ENCODE data around the gene DMRT2. TPM values are rescaled to one million over a fixed set of nuclear protein-coding genes. Genes with fewer than 3 reads are reported as not detected.

The DMRT2 gene
- total RNA-seq, 1 donor from 2014 or later: 0.46 TPM

DNA sequence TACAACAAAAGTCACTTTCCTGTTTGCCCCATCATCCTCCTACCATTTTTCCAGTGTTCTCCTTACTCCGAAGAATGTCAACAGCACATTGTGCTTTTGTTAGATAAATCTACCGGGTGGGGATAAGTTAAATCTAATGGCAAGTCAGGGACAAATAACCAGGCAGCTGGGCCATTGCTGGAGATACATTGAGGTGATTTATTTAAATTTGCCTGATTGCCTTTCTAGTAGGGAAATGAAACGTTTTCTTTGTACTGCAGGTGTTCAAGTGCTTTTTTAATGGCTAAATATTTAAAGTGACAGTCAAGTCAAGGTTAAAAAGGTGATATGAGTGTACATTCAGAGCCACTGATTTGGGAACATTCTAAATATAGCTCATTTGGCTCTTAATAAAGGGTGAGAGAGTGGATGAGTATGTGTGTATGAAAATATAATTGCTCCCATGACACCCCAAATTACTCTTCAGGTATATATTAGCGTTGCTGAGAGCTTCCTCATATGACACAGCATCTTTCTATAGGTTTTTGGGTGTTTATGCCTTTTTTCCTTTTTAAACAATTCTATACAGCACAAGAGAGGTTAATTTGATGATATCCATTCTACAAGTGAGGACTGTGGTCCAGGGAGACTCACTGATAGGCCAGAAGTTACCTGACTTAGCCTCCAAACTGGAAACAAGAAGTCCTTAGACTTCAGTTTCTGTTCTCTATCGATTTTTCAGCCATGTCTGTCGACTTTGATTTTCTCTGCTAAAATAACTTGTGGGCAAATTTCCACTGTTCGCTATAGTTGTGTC is 51.9 kb downstream of the DMRT2 start:
- intact Hi-C loops (cut with DNase I): no loop called here
- H3K4me3 ChIP-seq: no peak overlapping the region

DNA sequence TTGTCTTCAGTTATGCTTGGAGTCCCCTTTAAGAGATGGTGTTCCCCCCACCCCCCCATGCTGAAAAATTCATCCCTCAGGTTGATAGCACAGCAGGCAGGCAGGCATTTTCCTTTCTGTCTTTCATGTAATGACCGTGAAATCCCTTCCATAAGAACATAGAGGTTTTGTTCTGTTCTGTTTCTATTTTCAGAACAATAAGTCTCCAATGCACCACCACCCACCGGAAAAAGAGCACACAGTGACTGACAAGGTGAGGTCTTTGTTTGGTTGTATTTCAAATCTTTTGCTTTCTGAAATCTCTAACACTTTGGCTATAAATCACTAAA is 52.4 kb downstream of the DMRT2 start:
- H3K9me3 ChIP-seq: no peaks in the 10 kb centered on the region
- intact Hi-C loops (cut with DNase I): no loop called here
- TF ChIP-seq, protein P1, sequence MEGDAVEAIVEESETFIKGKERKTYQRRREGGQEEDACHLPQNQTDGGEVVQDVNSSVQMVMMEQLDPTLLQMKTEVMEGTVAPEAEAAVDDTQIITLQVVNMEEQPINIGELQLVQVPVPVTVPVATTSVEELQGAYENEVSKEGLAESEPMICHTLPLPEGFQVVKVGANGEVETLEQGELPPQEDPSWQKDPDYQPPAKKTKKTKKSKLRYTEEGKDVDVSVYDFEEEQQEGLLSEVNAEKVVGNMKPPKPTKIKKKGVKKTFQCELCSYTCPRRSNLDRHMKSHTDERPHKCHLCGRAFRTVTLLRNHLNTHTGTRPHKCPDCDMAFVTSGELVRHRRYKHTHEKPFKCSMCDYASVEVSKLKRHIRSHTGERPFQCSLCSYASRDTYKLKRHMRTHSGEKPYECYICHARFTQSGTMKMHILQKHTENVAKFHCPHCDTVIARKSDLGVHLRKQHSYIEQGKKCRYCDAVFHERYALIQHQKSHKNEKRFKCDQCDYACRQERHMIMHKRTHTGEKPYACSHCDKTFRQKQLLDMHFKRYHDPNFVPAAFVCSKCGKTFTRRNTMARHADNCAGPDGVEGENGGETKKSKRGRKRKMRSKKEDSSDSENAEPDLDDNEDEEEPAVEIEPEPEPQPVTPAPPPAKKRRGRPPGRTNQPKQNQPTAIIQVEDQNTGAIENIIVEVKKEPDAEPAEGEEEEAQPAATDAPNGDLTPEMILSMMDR (IDR thresholded peaks at IDR 0.05): no peak

More for the DNA sequence above, 51.9 kb downstream of the DMRT2 start:
- Histone ChIP-seq H3K27ac (no peak overlapping the region), H3K36me3 (no peaks in the 10 kb centered on the region), H3K4me1 (no peaks in the 10 kb centered on the region), H3K27me3 (peaks cover 10% of the 10 kb centered on the region), H3K9me3 (no peaks in the 10 kb centered on the region)
- ATAC-seq (no peak), DNase-seq (no peak)
- TF ChIP-seq, protein P1 (IDR thresholded peaks at IDR 0.05): no peak

More for the DNA sequence above, 52.4 kb downstream of the DMRT2 start:
- peaks cover 10% of the 10 kb centered on the region for H3K27me3 ChIP-seq
- H3K27ac ChIP-seq: no peak overlapping the region
- no peaks in the 10 kb centered on the region for H3K4me1 ChIP-seq
- no peak for ATAC-seq
- no peak overlapping the region for H3K4me3 ChIP-seq
- H3K36me3 ChIP-seq: no peaks in the 10 kb centered on the region
- no peak for DNase-seq

Other genes with a start within 250 kb of the DMRT2 start
- gene DMRT1, start 208.7 kb upstream of the DMRT2 start, total RNA-seq: not detected
- gene DMRT3, start 73.7 kb upstream of the DMRT2 start, total RNA-seq: not detected

Measured in upper lobe of right lung (tissue), 1 donor.